GM23338 (cell line): ENCODE measurements around the gene SH3BP5. TPM values are rescaled to one million over a fixed set of nuclear protein-coding genes. Genes with fewer than 3 reads are reported as not detected.

ENCODE experiments used
- ATAC-seq: fragments of 200-7000 bp; cut with Tn5 transposase; 3 replicates; pipeline ENCODE4 v1.9.1; 2020
- DNase-seq: peaks from one replicate; pipeline ENCODE4 v3.0.0-alpha.2; 2015; ENCODE audit warnings: low spot score
- H2AFZ ChIP-seq: fragments of 200-600 bp; sonication (generic); 2 replicates; pipeline ENCODE4 v1.8.0; 2016; ENCODE audit warnings: antibody characterized with exemption, mild to moderate bottlenecking, moderate library complexity
- H3F3A ChIP-seq: fragments of 200-600 bp; sonication (generic); replicated peaks from 2 replicates; pipeline ENCODE4 v1.8.0; 2017; ENCODE audit warnings: antibody characterized with exemption, mixed run types, low read depth
- H3K27ac ChIP-seq: fragments of 200-600 bp; sonication (generic); 2 replicates; pipeline ENCODE4 v1.6.1; 2016; ENCODE audit warnings: low read depth
- H3K27me3 ChIP-seq: fragments of 200-600 bp; sonication (generic); 2 replicates; pipeline ENCODE4 v1.8.0; 2016; ENCODE audit warnings: mild to moderate bottlenecking, mixed run types, moderate library complexity; ENCODE audit not compliant: insufficient read depth
- H3K36me3 ChIP-seq: fragments of 200-600 bp; sonication (generic); 2 replicates; pipeline ENCODE4 v1.8.0; 2016; ENCODE audit warnings: mild to moderate bottlenecking; ENCODE audit not compliant: insufficient read depth
- H3K4me1 ChIP-seq: fragments of 200-600 bp; sonication (generic); 2 replicates; pipeline ENCODE4 v1.8.0; 2016; ENCODE audit warnings: mild to moderate bottlenecking, moderate library complexity; ENCODE audit not compliant: insufficient read depth
- H3K4me2 ChIP-seq: fragments of 200-600 bp; sonication (generic); 2 replicates; pipeline ENCODE4 v1.7.1; 2017; ENCODE audit warnings: mixed run types
- H3K4me3 ChIP-seq: fragments of 200-600 bp; sonication (generic); 2 replicates; pipeline ENCODE4 v1.6.1; 2016; ENCODE audit warnings: mixed run types
- H3K79me2 ChIP-seq: fragments of 200-600 bp; sonication (generic); replicated peaks from 2 replicates; pipeline ENCODE4 v1.8.0; 2017; ENCODE audit warnings: mild to moderate bottlenecking; ENCODE audit not compliant: insufficient read depth
- H3K9me2 ChIP-seq: fragments of 200-600 bp; sonication (generic); 2 replicates; pipeline ENCODE4 v1.8.0; 2017; ENCODE audit not compliant: insufficient read depth
- H4K20me1 ChIP-seq: fragments of 200-600 bp; sonication (generic); replicated peaks from 2 replicates; pipeline ENCODE4 v1.8.0; 2017; ENCODE audit warnings: mild to moderate bottlenecking; ENCODE audit not compliant: insufficient read depth
- H3K27ac Mint-ChIP-seq: 2 replicates; pipeline ENCODE4 v1.8.0; 2020; ENCODE audit warnings: inconsistent platforms, mild to moderate bottlenecking, moderate library complexity, mixed read lengths
- H3K27me3 Mint-ChIP-seq: 3 replicates; pipeline ENCODE4 v1.8.0; 2022; ENCODE audit warnings: low read depth, mild to moderate bottlenecking, moderate library complexity, mixed read lengths, inconsistent platforms; ENCODE audit not compliant: insufficient read depth, poor library complexity
- H3K36me3 Mint-ChIP-seq: 3 replicates; pipeline ENCODE4 v1.8.0; 2021; ENCODE audit warnings: low read depth, mild to moderate bottlenecking, inconsistent platforms, moderate library complexity, mixed read lengths
- H3K4me1 Mint-ChIP-seq: 3 replicates; pipeline ENCODE4 v1.8.0; 2020; ENCODE audit warnings: mild to moderate bottlenecking, inconsistent platforms, mixed read lengths
- H3K4me3 Mint-ChIP-seq: 3 replicates; pipeline ENCODE4 v1.8.0; 2021; ENCODE audit warnings: moderate library complexity, mild to moderate bottlenecking, inconsistent platforms, mixed read lengths
- H3K9me3 Mint-ChIP-seq: 3 replicates; pipeline ENCODE4 v1.8.0; 2020; ENCODE audit warnings: moderate library complexity, mild to moderate bottlenecking, inconsistent platforms, mixed read lengths
- CREB1 ChIP-seq: fragments of 250-450 bp; sonication (Bioruptor Pico); IDR thresholded peaks from 2 replicates; pipeline ENCODE4 v1.5.0; 2020; ENCODE audit warnings: low read depth, mild to moderate bottlenecking, moderate library complexity
- EZH2 ChIP-seq: fragments of 200-600 bp; sonication (generic); IDR thresholded peaks from one replicate; pipeline ENCODE4 v1.8.0; 2017; ENCODE audit warnings: antibody characterized with exemption, mild to moderate bottlenecking, low read depth; ENCODE audit not compliant: unreplicated experiment
- EZH2phosphoT487 ChIP-seq: fragments of 200-600 bp; sonication (generic); IDR thresholded peaks from one replicate; pipeline ENCODE4 v1.8.1; 2018; ENCODE audit warnings: antibody characterized with exemption; ENCODE audit not compliant: unreplicated experiment
- JUNB ChIP-seq: IDR thresholded peaks from one replicate; pipeline ENCODE4 v1.6.1; 2016; ENCODE audit warnings: antibody characterized with exemption; ENCODE audit not compliant: unreplicated experiment
- NANOG ChIP-seq: IDR thresholded peaks from 2 replicates; pipeline ENCODE4 v1.6.1; 2016; ENCODE audit warnings: antibody characterized with exemption, borderline replicate concordance
- POLR2AphosphoS5 ChIP-seq: IDR thresholded peaks from 2 replicates; pipeline ENCODE4 v1.6.1; 2016; ENCODE audit warnings: antibody characterized with exemption, low read depth
- STAT1 ChIP-seq: IDR thresholded peaks from one replicate; pipeline ENCODE4 v1.6.1; 2016; ENCODE audit warnings: antibody characterized with exemption; ENCODE audit not compliant: unreplicated experiment
- ZNF114 ChIP-seq: fragments of 250-450 bp; sonication (Bioruptor Pico); IDR thresholded peaks from 2 replicates; pipeline ENCODE4 v1.5.0; 2020; ENCODE audit warnings: mild to moderate bottlenecking, moderate library complexity
- ZNF331 ChIP-seq: fragments of 250-450 bp; sonication (Bioruptor Pico); IDR thresholded peaks from 2 replicates; pipeline ENCODE4 v1.5.0; 2020; ENCODE audit warnings: low read depth, mild to moderate bottlenecking, moderate library complexity
- polyA plus RNA-seq: library from polyadenylated mRNA; unstranded; fragments of >200 nt; fragmentation: Nextera tagmentation; extraction: Ambion mirVana; gene quantifications from 2 replicates; pipeline ENCODE4 v1.2.1, GENCODE V29; 2016
- total RNA-seq: library from RNA; depleted of rRNA; stranded (reverse); fragments of >200 nt; shearing (Covaris generic); gene quantifications from 2 replicates; pipeline ENCODE4 v1.2.3, GENCODE V29; 2014
- TF ChIP-seq, protein P1 (sequence below): IDR thresholded peaks from one replicate; pipeline ENCODE4 v1.6.1; 2018; ENCODE audit warnings: antibody characterized with exemption; ENCODE audit not compliant: unreplicated experiment
- TF ChIP-seq, protein P2 (sequence below): fragments of 250-450 bp; sonication (Bioruptor Pico); IDR thresholded peaks from 2 replicates; pipeline ENCODE4 v1.5.0; 2020; ENCODE audit warnings: mild to moderate bottlenecking, moderate library complexity
- TF ChIP-seq, protein P3 (sequence below), 2 experiments: fragments of 200-600 bp in 1 of 2; sonication (generic) in 1 of 2; conservative IDR thresholded peaks; 2 replicates each; pipeline versions ENCODE4 v1.5.1 to v1.6.1; 2016 to 2017; ENCODE audit warnings: antibody characterized with exemption in 2 of 2, low read depth in 2 of 2, mild to moderate bottlenecking in 2 of 2, moderate library complexity in 1 of 2
- TF ChIP-seq, protein P4 (sequence below): IDR thresholded peaks from 2 replicates; pipeline ENCODE4 v1.6.1; 2016; ENCODE audit warnings: antibody characterized with exemption

The SH3BP5 gene
- total and polyA plus RNA-seq, 2 experiments from 2014 or later: 5.8 to 9.1 TPM

DNA sequence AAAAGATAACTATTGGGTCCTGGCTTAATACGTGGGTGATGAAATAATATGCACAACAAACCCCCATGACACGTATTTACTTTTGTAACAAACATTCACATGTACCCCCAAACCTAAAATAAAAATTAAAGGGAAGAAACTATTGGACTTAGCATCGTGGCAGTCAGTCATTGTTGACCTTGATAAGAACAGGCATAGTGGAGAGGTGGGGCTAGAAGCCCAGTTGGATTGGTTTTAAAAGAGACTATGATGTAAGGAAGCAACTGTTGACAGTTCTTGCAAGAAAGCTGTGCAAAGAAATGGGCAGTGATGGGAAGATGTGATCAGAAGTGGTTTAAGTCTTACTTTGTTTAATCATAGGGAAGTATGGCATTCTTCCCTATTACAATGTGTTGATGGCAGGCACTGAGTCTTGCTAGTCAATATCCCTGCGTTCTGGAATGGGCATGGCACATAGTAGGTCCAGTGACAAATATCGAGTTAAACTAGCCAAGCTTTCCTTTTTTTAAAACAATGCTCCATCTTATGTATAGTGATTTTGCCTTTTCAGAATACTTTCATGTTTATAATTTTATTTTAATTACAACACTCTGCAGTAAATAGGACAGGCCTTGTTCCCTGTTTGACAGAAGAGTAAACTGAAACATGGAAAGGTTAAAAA, 88.4 kb downstream of the SH3BP5 start:
- Mint-ChIP-seq H3K27me3 (no peaks in the 10 kb centered on the region), H3K9me3 (no peaks in the 10 kb centered on the region), H3K4me3 (no peak overlapping the region), H3K36me3 (peaks cover 14% of the 10 kb centered on the region; the same call in 2 of the 3 replicates), H3K4me1 (no peaks in the 10 kb centered on the region), H3K27ac (no peak overlapping the region)
- no peak for ATAC-seq
- no peak overlapping the region for H3K4me2 ChIP-seq
- no peak overlapping the region for H2AFZ ChIP-seq
- no peaks in the 10 kb centered on the region for H3K4me1 ChIP-seq
- H3K27me3 ChIP-seq: no peaks in the 10 kb centered on the region
- H3K36me3 ChIP-seq: peaks cover 13% of the 10 kb centered on the region
- H3K27ac ChIP-seq: no peak overlapping the region
- no peak for DNase-seq
- no peak overlapping the region for H3K4me3 ChIP-seq
- H3F3A ChIP-seq: no peaks in the 10 kb centered on the region
- no peaks in the 10 kb centered on the region for H3K9me2 ChIP-seq
- H4K20me1 ChIP-seq: no peaks in the 10 kb centered on the region
- TF ChIP-seq ZNF114 (CRISPR knock-in tag) (no peak), EZH2 (no peak), POLR2AphosphoS5 (no peak), EZH2phosphoT487 (no peak), NANOG (no peak), ZNF331 (CRISPR knock-in tag) (no peak), CREB1 (CRISPR knock-in tag) (no peak), STAT1 (no peak), JUNB (no peak)
- TF ChIP-seq, protein P1, sequence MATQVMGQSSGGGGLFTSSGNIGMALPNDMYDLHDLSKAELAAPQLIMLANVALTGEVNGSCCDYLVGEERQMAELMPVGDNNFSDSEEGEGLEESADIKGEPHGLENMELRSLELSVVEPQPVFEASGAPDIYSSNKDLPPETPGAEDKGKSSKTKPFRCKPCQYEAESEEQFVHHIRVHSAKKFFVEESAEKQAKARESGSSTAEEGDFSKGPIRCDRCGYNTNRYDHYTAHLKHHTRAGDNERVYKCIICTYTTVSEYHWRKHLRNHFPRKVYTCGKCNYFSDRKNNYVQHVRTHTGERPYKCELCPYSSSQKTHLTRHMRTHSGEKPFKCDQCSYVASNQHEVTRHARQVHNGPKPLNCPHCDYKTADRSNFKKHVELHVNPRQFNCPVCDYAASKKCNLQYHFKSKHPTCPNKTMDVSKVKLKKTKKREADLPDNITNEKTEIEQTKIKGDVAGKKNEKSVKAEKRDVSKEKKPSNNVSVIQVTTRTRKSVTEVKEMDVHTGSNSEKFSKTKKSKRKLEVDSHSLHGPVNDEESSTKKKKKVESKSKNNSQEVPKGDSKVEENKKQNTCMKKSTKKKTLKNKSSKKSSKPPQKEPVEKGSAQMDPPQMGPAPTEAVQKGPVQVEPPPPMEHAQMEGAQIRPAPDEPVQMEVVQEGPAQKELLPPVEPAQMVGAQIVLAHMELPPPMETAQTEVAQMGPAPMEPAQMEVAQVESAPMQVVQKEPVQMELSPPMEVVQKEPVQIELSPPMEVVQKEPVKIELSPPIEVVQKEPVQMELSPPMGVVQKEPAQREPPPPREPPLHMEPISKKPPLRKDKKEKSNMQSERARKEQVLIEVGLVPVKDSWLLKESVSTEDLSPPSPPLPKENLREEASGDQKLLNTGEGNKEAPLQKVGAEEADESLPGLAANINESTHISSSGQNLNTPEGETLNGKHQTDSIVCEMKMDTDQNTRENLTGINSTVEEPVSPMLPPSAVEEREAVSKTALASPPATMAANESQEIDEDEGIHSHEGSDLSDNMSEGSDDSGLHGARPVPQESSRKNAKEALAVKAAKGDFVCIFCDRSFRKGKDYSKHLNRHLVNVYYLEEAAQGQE: no peak
- TF ChIP-seq, protein P2, sequence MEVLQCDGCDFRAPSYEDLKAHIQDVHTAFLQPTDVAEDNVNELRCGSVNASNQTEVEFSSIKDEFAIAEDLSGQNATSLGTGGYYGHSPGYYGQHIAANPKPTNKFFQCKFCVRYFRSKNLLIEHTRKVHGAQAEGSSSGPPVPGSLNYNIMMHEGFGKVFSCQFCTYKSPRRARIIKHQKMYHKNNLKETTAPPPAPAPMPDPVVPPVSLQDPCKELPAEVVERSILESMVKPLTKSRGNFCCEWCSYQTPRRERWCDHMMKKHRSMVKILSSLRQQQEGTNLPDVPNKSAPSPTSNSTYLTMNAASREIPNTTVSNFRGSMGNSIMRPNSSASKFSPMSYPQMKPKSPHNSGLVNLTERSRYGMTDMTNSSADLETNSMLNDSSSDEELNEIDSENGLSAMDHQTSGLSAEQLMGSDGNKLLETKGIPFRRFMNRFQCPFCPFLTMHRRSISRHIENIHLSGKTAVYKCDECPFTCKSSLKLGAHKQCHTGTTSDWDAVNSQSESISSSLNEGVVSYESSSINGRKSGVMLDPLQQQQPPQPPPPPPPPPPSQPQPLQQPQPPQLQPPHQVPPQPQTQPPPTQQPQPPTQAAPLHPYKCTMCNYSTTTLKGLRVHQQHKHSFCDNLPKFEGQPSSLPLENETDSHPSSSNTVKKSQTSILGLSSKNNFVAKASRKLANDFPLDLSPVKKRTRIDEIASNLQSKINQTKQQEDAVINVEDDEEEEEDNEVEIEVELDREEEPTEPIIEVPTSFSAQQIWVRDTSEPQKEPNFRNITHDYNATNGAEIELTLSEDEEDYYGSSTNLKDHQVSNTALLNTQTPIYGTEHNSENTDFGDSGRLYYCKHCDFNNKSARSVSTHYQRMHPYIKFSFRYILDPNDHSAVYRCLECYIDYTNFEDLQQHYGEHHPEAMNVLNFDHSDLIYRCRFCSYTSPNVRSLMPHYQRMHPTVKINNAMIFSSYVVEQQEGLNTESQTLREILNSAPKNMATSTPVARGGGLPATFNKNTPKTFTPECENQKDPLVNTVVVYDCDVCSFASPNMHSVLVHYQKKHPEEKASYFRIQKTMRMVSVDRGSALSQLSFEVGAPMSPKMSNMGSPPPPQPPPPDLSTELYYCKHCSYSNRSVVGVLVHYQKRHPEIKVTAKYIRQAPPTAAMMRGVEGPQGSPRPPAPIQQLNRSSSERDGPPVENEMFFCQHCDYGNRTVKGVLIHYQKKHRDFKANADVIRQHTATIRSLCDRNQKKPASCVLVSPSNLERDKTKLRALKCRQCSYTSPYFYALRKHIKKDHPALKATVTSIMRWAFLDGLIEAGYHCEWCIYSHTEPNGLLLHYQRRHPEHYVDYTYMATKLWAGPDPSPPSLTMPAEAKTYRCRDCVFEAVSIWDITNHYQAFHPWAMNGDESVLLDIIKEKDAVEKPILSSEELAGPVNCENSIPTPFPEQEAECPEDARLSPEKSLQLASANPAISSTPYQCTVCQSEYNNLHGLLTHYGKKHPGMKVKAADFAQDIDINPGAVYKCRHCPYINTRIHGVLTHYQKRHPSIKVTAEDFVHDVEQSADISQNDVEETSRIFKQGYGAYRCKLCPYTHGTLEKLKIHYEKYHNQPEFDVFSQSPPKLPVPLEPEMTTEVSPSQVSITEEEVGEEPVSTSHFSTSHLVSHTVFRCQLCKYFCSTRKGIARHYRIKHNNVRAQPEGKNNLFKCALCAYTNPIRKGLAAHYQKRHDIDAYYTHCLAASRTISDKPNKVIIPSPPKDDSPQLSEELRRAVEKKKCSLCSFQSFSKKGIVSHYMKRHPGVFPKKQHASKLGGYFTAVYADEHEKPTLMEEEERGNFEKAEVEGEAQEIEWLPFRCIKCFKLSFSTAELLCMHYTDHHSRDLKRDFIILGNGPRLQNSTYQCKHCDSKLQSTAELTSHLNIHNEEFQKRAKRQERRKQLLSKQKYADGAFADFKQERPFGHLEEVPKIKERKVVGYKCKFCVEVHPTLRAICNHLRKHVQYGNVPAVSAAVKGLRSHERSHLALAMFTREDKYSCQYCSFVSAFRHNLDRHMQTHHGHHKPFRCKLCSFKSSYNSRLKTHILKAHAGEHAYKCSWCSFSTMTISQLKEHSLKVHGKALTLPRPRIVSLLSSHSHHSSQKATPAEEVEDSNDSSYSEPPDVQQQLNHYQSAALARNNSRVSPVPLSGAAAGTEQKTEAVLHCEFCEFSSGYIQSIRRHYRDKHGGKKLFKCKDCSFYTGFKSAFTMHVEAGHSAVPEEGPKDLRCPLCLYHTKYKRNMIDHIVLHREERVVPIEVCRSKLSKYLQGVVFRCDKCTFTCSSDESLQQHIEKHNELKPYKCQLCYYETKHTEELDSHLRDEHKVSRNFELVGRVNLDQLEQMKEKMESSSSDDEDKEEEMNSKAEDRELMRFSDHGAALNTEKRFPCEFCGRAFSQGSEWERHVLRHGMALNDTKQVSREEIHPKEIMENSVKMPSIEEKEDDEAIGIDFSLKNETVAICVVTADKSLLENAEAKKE (CRISPR knock-in tag): no peak
- TF ChIP-seq, protein P3, sequence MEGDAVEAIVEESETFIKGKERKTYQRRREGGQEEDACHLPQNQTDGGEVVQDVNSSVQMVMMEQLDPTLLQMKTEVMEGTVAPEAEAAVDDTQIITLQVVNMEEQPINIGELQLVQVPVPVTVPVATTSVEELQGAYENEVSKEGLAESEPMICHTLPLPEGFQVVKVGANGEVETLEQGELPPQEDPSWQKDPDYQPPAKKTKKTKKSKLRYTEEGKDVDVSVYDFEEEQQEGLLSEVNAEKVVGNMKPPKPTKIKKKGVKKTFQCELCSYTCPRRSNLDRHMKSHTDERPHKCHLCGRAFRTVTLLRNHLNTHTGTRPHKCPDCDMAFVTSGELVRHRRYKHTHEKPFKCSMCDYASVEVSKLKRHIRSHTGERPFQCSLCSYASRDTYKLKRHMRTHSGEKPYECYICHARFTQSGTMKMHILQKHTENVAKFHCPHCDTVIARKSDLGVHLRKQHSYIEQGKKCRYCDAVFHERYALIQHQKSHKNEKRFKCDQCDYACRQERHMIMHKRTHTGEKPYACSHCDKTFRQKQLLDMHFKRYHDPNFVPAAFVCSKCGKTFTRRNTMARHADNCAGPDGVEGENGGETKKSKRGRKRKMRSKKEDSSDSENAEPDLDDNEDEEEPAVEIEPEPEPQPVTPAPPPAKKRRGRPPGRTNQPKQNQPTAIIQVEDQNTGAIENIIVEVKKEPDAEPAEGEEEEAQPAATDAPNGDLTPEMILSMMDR (conservative IDR thresholded peaks at IDR 0.05; ENCODE audit: low read depth in 2 of 2): no peak
- TF ChIP-seq, protein P4, sequence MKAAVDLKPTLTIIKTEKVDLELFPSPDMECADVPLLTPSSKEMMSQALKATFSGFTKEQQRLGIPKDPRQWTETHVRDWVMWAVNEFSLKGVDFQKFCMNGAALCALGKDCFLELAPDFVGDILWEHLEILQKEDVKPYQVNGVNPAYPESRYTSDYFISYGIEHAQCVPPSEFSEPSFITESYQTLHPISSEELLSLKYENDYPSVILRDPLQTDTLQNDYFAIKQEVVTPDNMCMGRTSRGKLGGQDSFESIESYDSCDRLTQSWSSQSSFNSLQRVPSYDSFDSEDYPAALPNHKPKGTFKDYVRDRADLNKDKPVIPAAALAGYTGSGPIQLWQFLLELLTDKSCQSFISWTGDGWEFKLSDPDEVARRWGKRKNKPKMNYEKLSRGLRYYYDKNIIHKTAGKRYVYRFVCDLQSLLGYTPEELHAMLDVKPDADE: no peak
- H3K79me2 ChIP-seq: no peaks in the 10 kb centered on the region
